Right lobe of liver (tissue), 4 donors: ENCODE results near the gene AHCYL2.

Experiments
- CTCF ChIP-seq, 4 donors: fragments of 200-600 bp in 3 of 4; fragments of 450-650 bp in 1 of 4; IDR thresholded peaks; one replicate each; pipeline versions ENCODE4 v1.5.1 to v1.8.0; 2016 to 2022; ENCODE audit warnings: antibody characterized with exemption in 4 of 4, mild to moderate bottlenecking in 2 of 4
- POLR2A ChIP-seq: fragments of 450-650 bp; IDR thresholded peaks from one replicate; pipeline ENCODE4 v1.6.1; 2017; ENCODE audit warnings: antibody characterized with exemption, mild to moderate bottlenecking
- donor health status: DM: no; HTN: no; CAD: no.
- donor health status: DM: no; HTN: no; CAD: no.
- donor health status: DM: no; HTN: yes; CAD: no.

DNA sequence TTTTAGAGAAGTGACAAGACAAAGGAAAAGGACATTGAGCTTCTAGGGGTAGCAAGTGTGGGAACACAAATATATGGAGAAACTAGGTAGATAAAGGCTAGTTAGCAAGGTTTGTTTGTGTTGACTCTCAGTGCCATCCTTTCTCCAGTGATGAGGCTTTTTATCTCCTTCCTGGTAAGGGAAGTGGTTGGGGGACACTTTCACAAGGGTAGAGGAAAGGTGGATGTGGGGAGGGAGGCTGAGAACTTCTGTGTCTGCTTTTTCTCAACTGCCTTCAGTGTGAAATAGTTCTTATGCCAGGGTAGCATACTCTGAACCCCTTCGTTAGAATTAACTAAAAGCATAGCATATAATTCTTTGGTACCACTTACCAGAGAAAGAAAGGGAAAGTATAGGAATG is 116.4 kb downstream of the AHCYL2 start:
- TF ChIP-seq CTCF (IDR thresholded peaks at IDR 0.05) (no peak), POLR2A (no peak)
